Activated CD8-positive, alpha-beta T cell treated with anti-CD3 and anti-CD28 coated beads, Interleukin-2, amount 10 ng/mL, durations not matched to agents 7 days and 5 days (primary cell): ENCODE measurements around the gene KRT36. TPM values are rescaled to one million over a fixed set of nuclear protein-coding genes. Genes with fewer than 3 reads are reported as not detected.

Experiments used
- ATAC-seq: fragments of 150-1000 bp; cut with Tn5 transposase; one replicate; pipeline ENCODE4 v1.10.0; 2021; ENCODE audit warnings: moderate library complexity
- CTCF ChIA-PET: fragments of 350-600 bp; sonication (Branson Sonifier 250); formaldehyde crosslinking; loops from one replicate; lab custom pipeline; 2021; ENCODE audit warnings: antibody characterized with exemption; lab: Charles Lee
- POLR2A ChIA-PET: fragments of 350-600 bp; sonication (Branson Sonifier 250); formaldehyde crosslinking; loops from one replicate; lab custom pipeline; 2021; ENCODE audit warnings: antibody characterized with exemption; lab: Charles Lee
- DNase-seq: peaks from one replicate; pipeline ENCODE4 v3.0.0-alpha.2; 2020
- H3K27ac Mint-ChIP-seq: one replicate; pipeline ENCODE4 v1.8.0; 2021; ENCODE audit warnings: mild to moderate bottlenecking, mixed read lengths
- H3K27me3 Mint-ChIP-seq: one replicate; pipeline ENCODE4 v1.8.0; 2021; ENCODE audit warnings: low read depth, mixed read lengths
- H3K36me3 Mint-ChIP-seq: one replicate; pipeline ENCODE4 v1.8.0; 2021; ENCODE audit warnings: low read depth, mixed read lengths
- H3K4me1 Mint-ChIP-seq: one replicate; pipeline ENCODE4 v1.8.0; 2021; ENCODE audit warnings: low read depth, mixed read lengths
- H3K4me3 Mint-ChIP-seq: one replicate; pipeline ENCODE4 v1.8.0; 2021; ENCODE audit warnings: mild to moderate bottlenecking, mixed read lengths
- H3K9me3 Mint-ChIP-seq: one replicate; pipeline ENCODE4 v1.8.0; 2022; ENCODE audit warnings: mixed read lengths; ENCODE audit not compliant: insufficient read depth
- total RNA-seq, 2 experiments: library from RNA; stranded (reverse); gene quantifications; one replicate each; pipeline ENCODE4 v1.2.3, GENCODE V29; 2021

Gene KRT36
- total RNA-seq, 2 experiments from 2014 or later, result not detected

DNA sequence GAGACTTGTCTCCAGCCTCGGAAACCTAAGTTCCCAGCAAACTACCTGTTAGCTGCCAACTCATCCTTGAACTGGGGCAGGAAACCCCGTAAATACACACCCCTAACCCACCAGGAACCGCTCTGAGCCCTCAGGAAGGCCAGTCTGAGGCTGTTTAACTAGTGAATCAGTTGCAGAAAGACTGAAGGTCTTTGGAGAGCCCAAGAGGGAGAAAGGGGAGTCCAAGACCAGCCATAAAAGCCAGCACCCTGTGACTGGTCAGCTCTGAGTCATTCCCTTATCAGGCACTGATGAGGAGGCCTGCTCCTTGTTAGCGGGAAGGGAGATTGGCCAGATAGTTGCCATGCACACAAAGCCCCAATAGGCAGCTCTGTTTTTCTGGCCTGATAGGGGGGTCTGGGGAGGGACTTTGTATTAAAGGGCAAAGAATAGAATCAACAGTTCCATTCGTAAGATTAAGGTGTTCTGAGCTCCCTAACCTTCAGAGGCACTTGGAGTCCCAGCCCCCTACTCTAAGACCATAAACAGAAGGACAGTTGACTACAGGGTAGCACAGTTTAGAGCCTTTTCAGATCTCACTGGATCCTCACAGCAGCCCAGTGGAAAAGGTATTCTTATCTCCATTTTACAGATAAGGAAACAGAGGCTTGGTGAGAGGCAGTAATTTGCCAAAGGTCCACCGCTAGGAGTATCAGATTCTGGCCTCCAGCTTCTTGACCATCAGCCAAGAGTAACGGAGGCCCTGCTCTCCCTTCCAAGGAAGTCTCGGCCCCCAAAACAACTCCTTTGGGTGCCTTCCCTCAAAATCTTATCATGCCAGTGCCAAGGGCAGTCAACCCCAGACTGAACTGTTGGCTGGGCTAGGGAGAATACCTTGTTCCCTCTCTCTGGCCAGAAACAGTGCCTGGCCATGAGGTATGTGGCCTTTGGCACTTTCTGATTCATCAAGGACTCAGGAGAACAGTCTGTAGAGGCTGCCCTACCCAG is 40.6 kb upstream of the KRT36 start:
- H3K4me1 Mint-ChIP-seq, result peaks cover 2% of the 10 kb centered on the region
- H3K9me3 Mint-ChIP-seq, result no peaks in the 10 kb centered on the region
- DNase-seq (no peak), ATAC-seq (no peak)
- ChIA-PET POLR2A (no interaction called here), CTCF (interaction anchor here (1.1 to 1.6 kb wide), 2 partner anchors 19 to 133 kb away, joined by 4 to 5 read pairs; no protein-coding TSS in a partner anchor)
- no peak overlapping the region for H3K4me3 Mint-ChIP-seq
- H3K27ac Mint-ChIP-seq, result no peak overlapping the region
- H3K27me3 Mint-ChIP-seq, result peaks cover 59% of the 10 kb centered on the region
- no peaks in the 10 kb centered on the region for H3K36me3 Mint-ChIP-seq

DNA sequence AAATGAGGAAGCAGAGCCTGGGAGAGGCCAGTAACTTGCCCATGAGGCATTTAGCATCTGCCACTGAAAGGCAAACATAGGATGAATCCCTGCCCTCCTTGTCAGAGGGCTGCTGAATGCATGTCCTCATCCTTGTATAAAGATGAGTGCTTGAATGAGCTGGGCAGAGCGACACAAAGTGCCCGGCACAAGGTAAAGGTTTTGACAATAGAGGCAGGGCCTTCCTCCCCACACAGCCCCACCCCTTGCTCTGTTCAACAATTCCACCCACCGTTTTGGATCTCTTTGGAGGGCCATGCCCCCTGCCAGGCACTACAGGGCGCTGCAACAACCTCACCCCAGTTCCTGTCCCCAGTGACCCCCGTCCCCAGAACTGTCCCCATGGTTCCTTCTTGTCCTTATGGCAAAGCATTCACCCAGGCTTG is 39.8 kb upstream of the KRT36 start:
- Mint-ChIP-seq H3K27me3 (peaks cover 59% of the 10 kb centered on the region), H3K4me3 (no peak overlapping the region), H3K27ac (no peak overlapping the region), H3K4me1 (peaks cover 2% of the 10 kb centered on the region), H3K36me3 (no peaks in the 10 kb centered on the region), H3K9me3 (no peaks in the 10 kb centered on the region)
- ChIA-PET CTCF (interaction anchor here (0.8 to 1.6 kb wide), 2 partner anchors 20 to 133 kb away, joined by 4 to 5 read pairs; no protein-coding TSS in a partner anchor), POLR2A (no interaction called here)
- ATAC-seq (no peak), DNase-seq (no peak)

DNA sequence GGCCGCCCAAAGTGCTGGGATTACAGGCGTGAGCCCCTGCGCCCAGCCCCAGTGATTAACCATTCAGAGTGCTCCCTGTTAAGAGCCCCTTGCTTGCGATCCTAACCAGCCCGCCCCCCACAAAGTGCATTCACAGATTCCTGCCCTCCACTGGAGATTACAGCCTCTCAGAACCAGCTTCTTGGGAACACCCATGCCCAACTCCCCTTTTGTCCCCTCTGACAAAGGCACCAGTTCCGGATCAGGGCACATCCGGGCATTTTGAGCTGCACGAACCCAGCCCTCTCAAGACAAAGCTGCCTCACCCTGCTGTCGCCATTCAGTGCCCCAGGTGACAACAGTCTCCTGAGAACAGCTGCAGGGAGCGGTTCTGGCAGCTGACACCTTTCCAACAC is 39.2 kb upstream of the KRT36 start:
- POLR2A ChIA-PET, result no interaction called here
- no peak for ATAC-seq
- Mint-ChIP-seq H3K27me3 (peaks cover 59% of the 10 kb centered on the region), H3K9me3 (no peaks in the 10 kb centered on the region), H3K36me3 (no peaks in the 10 kb centered on the region), H3K4me3 (no peak overlapping the region), H3K4me1 (peaks cover 2% of the 10 kb centered on the region), H3K27ac (no peak overlapping the region)
- DNase-seq, result no peak
- CTCF ChIA-PET, result interaction anchor here (0.8 to 1.6 kb wide), 2 partner anchors 20 to 134 kb away, joined by 4 to 5 read pairs; no protein-coding TSS in a partner anchor

DNA sequence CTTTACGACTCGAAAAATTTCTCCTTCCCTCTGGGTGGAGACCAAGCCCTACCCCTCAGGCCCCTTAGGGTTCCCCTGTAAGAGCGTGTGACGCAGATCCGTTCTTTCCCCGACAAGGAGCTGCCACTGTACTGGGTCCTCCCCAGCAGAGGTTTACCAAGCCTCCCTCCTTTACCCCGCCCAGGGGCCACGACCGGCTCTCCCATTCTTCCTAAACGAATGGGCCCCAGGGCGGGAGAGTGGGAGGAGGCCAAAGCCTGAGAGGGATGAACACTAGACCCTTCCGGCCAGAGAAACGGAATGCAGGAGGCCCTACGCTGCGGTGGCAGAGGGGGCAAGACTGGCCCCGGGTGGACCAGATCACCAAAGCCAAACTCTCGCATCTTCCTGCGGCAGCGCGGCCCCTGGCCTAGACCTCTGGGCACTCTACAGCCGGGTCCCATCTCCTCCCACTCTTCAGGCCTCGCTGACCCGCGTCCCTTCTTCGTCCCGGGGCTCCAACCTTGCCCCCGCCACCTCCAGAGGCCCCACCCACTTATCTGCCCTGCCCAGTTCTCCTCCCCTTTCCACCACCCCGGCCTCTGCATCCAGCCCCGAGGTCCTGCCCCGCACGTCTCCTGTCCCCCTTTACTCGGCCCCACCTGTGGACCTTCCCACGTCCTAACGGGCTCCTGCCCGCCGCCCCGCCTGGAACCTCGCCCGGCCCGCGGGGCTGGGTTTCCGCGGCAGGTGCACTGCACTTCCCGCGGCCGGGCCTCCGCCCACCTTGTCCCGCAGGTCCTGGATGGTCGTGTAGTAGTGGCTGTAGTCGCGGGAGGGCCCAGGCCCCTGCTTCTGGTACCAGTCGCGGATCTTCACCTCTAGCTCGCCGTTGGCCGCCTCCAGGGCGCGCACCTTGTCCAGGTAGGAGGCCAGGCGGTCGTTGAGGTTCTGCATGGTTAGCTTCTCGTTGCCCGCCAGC is 37.6 kb upstream of the KRT36 start:
- Mint-ChIP-seq H3K27me3 (peaks cover 50% of the 10 kb centered on the region), H3K4me1 (peaks cover 2% of the 10 kb centered on the region), H3K9me3 (no peaks in the 10 kb centered on the region), H3K4me3 (no peak overlapping the region), H3K27ac (no peak overlapping the region), H3K36me3 (no peaks in the 10 kb centered on the region)
- ChIA-PET POLR2A (no interaction called here), CTCF (interaction anchor here (0.7 kb wide), 1 partner anchor 22 kb away, joined by 3 read pairs; no protein-coding TSS in a partner anchor)
- no peak for DNase-seq
- no peak for ATAC-seq

DNA sequence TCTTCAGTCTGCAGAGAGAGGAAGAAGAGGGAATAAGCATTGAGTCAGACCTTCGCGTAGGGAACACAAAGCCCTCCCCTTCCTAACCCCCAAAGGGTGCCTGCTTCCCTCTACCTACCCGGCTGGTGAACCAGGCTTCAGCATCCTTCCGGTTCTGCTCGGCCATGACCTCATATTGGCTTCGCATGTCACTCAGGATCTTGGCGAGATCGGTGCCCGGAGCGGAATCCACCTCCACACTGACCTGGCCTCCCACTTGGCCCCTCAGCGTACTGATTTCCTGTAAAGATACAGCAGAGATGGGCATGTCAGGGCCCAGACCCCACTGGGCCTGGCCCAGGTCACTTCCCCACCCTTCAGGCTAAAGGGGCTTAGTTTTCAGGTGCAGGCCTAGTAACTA is 34.6 kb upstream of the KRT36 start:
- Mint-ChIP-seq H3K9me3 (no peaks in the 10 kb centered on the region), H3K27ac (no peak overlapping the region), H3K4me3 (no peak overlapping the region), H3K4me1 (peaks cover 2% of the 10 kb centered on the region), H3K36me3 (no peaks in the 10 kb centered on the region), H3K27me3 (peaks cover 30% of the 10 kb centered on the region)
- ChIA-PET CTCF (interaction anchor here (0.9 kb wide), 1 partner anchor 25 kb away, joined by 4 read pairs; no protein-coding TSS in a partner anchor), POLR2A (no interaction called here)
- ATAC-seq (no peak), DNase-seq (no peak)

DNA sequence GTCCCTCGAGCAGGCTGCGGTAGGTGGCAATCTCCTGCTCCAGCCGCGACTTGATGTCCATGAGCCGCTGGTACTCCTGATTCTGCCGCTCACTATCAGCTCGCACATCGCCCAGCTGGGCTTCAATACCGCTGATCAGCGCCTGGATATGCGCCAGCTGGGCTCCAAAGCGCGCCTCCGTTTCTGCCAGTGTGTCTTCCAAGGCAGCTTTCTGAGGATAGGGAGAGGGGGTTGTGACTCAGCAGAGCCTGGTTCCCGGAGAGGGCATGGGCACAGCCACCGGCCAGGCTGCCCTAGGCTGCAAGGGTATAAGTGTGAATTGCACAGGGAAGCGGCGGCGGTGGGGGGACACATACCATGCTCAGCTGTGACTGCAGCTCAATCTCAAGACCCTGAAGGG is 34.1 kb upstream of the KRT36 start:
- H3K4me1 Mint-ChIP-seq, result peaks cover 2% of the 10 kb centered on the region
- H3K4me3 Mint-ChIP-seq, result no peak overlapping the region
- no peaks in the 10 kb centered on the region for H3K36me3 Mint-ChIP-seq
- ChIA-PET POLR2A (no interaction called here), CTCF (no interaction called here)
- ATAC-seq (no peak), DNase-seq (no peak)
- peaks cover 25% of the 10 kb centered on the region for H3K27me3 Mint-ChIP-seq
- no peaks in the 10 kb centered on the region for H3K9me3 Mint-ChIP-seq
- no peak overlapping the region for H3K27ac Mint-ChIP-seq

DNA sequence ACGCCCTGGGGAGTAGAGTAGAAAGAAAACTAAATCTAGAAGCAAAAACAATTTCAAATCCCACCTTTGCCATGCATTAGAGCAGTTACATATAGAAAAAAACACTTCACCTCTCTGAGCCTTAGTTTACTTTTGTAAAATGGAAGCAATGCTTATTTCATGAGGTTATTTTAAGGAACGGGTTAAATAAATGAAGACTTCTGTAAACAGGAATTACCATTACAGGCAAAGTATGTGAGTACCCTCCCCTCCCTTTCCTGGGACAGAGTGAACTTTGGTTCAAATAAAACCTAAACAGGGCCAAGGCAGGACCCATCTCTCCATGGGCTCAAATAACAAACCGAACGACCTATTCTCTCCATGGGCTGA is 33.5 kb upstream of the KRT36 start:
- H3K4me1 Mint-ChIP-seq, result no peaks in the 10 kb centered on the region
- H3K9me3 Mint-ChIP-seq, result no peaks in the 10 kb centered on the region
- CTCF ChIA-PET, result no interaction called here

DNA sequence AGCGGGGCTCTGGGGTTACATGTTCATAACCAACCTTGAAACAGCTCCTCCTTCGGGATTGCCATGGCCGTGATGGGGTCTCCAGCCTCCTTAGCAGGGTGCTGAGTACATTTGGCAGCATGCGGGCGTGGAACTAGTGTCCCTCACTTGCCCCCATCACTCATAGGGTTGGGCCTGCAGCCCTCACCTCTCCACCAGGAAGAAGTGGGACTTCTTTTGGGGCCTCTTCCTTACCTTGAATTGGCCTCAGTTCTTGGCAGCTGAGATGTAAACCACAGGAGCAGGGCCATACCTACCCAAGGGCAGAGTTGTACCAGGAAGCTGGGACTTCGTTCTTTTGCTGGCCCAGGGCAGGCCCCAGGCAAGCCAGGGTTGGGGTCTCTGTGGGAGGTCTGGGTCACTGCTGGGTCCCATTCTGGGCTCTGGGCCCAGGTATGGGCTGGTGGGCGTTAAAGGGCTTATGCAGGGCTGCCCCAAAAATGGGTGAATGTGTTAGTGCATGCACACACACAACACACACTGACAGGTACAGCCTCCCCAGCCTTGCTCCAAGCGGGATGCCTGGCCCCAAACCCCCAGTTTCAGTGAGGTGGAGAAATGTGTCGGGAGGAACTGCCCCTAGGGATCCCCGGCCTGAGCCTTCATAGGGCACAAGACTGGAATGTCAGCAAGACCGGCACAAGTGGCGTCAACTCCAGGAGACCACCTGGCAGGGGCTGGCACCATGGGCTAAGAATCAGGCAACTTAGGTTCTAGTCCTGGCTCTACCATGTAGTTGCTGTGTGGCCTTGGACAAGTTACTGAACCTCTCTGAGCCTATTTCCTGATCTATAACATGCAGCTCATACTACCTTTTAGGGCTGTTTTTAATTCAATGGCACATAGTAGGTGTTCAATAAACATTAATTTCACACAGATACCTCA is 32.9 kb upstream of the KRT36 start:
- H3K4me1 Mint-ChIP-seq, result no peaks in the 10 kb centered on the region
- ATAC-seq (no peak), DNase-seq (no peak)
- no peak overlapping the region for H3K27ac Mint-ChIP-seq
- no peaks in the 10 kb centered on the region for H3K9me3 Mint-ChIP-seq
- H3K36me3 Mint-ChIP-seq, result no peaks in the 10 kb centered on the region
- CTCF ChIA-PET, result no interaction called here
- POLR2A ChIA-PET, result no interaction called here
- peaks cover 13% of the 10 kb centered on the region for H3K27me3 Mint-ChIP-seq
- H3K4me3 Mint-ChIP-seq, result no peak overlapping the region

More for the DNA sequence above, 33.5 kb upstream of the KRT36 start:
- DNase-seq (no peak), ATAC-seq (no peak)
- Mint-ChIP-seq H3K4me3 (no peak overlapping the region), H3K27ac (no peak overlapping the region), H3K36me3 (no peaks in the 10 kb centered on the region), H3K27me3 (peaks cover 19% of the 10 kb centered on the region)
- POLR2A ChIA-PET, result no interaction called here

DNA sequence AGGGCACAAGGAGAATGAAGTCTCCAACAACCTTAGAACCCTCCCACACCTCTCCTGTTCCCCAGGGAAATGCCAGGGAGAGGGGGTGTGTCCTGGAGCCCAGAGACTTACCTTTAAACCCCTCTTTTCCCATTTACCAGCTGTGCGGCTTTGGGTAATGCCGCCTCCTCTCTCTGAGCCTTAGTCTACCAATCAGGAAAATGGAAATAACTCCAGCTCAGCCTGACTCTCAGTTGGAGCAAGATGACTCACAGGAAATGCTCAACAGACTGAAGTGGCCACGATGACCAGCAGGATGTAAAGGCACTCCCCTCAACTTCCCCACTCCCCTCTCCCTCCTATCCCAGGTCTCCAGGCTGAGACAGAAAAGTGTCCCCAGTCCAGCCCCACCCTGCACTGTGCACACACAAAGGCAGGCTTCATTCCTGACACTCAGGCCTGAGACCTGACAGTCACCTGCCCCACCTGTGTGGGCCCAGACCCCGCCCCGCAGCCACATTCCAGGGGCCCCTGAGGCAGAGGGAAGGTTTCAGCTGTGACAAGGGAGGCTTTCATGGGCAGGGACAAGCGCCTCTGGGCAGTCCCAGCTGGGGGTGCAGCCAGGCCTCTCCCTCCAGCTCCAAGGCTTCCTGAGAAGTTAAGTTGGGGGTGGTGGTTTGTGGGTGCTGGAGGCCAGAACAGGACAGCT is 32.0 kb upstream of the KRT36 start:
- Mint-ChIP-seq H3K4me3 (no peak overlapping the region), H3K27me3 (peaks cover 4% of the 10 kb centered on the region), H3K36me3 (no peaks in the 10 kb centered on the region), H3K4me1 (no peaks in the 10 kb centered on the region), H3K9me3 (no peaks in the 10 kb centered on the region), H3K27ac (no peak overlapping the region)
- ChIA-PET CTCF (interaction anchor here (1.5 kb wide), 1 partner anchor 28 kb away, joined by 4 read pairs; no protein-coding TSS in a partner anchor), POLR2A (no interaction called here)
- no peak for ATAC-seq
- no peak for DNase-seq

DNA sequence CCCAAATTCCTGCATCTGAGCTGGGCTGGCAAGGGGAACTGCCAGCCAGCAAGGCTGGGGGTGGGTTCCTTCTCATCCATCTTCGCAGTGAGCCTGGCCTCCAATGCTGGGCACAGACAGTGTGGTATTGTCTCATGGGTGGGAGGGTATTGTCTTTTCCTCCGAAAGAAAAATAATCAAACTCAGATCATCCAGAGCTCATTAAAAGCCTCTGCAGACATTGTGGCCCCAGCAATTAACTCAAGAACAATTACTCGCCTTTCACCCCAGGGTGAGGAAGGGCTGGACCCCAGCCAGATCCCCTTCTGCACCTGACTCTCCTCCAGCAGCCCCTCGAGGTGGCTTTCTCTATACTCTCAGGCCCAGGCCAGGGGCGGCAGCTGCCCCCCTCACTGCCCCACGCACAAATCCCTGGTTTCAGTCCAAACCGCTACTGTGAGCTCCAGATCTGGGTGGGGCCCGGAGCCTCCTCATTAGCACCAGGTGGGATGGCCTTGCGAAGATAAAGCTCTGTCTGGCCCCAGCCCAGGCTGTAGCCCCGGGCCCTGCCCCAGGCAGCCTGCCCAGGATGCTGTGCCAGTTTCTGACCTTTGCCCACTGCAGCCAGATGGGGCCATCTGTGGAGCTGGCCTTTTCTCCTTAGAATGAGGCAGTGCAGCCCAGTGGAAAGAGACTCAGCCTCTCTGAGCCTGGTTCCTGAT is 31.3 kb upstream of the KRT36 start:
- no peak for DNase-seq
- peaks cover 4% of the 10 kb centered on the region for H3K27me3 Mint-ChIP-seq
- no peak overlapping the region for H3K27ac Mint-ChIP-seq
- H3K4me3 Mint-ChIP-seq, result no peak overlapping the region
- no peaks in the 10 kb centered on the region for H3K9me3 Mint-ChIP-seq
- ChIA-PET CTCF (interaction anchor here (1.5 kb wide), 1 partner anchor 28 kb away, joined by 4 read pairs; no protein-coding TSS in a partner anchor), POLR2A (no interaction called here)
- no peaks in the 10 kb centered on the region for H3K36me3 Mint-ChIP-seq
- H3K4me1 Mint-ChIP-seq, result no peaks in the 10 kb centered on the region
- no peak for ATAC-seq
